ENCODE measurements around the gene SLC35G6.

DNA sequence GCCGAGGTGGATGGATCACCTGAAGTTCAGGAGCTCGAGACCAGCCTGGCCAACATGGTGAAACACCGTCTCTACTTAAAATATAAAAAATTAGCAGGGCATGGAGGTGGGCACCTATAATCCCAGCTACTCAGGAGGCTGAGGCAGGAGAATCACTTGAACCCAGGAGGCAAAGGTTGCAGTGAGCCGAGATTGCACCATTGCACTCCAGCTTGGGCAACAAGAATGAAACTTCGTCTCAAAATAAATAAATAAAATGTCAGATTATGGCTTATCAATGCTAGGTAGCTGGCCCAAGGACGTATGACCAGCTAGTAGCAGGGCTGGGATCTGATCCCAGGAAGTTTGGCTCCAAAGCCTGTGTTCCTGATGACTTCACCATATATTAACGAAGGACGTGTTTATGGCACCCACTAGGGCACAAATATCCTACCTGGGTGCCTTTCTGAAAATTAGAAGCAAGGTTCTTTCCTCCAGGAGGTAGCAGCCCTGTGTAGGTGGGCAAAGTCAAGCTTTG lies 10.7 kb upstream of the SLC35G6 start:
- TF ChIP-seq, protein P1, sequence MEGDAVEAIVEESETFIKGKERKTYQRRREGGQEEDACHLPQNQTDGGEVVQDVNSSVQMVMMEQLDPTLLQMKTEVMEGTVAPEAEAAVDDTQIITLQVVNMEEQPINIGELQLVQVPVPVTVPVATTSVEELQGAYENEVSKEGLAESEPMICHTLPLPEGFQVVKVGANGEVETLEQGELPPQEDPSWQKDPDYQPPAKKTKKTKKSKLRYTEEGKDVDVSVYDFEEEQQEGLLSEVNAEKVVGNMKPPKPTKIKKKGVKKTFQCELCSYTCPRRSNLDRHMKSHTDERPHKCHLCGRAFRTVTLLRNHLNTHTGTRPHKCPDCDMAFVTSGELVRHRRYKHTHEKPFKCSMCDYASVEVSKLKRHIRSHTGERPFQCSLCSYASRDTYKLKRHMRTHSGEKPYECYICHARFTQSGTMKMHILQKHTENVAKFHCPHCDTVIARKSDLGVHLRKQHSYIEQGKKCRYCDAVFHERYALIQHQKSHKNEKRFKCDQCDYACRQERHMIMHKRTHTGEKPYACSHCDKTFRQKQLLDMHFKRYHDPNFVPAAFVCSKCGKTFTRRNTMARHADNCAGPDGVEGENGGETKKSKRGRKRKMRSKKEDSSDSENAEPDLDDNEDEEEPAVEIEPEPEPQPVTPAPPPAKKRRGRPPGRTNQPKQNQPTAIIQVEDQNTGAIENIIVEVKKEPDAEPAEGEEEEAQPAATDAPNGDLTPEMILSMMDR (IDR thresholded peaks at IDR 0.05), result peak in 1 of 6 experiments; percentile 20
- TF ChIP-seq POLR2A (IDR thresholded peaks at IDR 0.05), result peak in 1 of 2 donors; percentile 15
